ENCODE results near the gene CPEB2. TPM values are rescaled to one million over a fixed set of nuclear protein-coding genes. Genes with fewer than 3 reads are reported as not detected.

CPEB2 gene
- 0.10 and 3.4 TPM in 2 replicates for total RNA-seq (2014; rRNA removed; shearing (Covaris generic); ENCODE audit: low replicate concordance)

DNA sequence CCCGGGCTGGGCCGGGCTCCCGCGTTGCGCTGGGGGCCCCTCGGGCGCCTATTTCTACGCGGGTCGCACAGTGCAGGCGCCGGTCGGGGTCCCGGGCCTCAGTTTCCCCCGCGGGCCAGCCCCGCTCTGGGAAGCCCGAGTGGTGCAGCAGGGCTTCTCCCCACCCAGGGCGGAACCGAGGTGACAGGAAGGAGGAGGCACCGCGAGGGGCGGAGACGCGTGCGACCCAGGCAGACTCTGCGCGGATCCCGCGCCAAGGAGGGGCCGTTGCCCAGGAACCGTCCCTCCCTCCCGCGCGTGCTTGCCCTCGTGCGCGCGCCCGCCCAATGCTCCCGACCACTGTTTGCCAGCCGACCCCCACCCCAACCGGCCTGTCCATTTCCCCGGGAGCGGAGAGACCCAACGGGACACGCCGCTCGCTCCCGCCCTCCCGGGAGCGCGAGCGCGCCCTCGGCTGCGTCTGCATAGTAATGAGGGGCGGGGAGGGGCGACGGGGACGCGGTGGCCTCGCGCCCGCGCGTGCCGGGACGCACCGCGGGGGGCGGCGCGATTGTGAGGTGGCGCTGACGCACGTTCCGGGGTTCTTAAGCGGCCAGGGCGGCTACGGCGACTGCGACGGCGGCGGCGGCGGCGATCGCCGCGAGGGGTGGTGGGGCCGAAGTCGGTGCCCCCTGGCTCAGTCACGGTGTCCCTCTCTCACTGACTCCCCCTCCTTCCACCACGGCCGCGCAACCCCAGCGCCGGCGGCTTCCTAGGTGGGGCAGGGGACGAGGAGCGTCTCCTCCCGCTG lies at the start of gene CPEB2:
TSS of gene CPEB2 (plus strand) at position 613 of the 790 bp plus-strand sequence. CDS start 193 bp downstream, outside the sequence.
- Histone ChIP-seq H3K27me3 (no peaks in the 10 kb centered on the region), H3K9me3 (no peaks in the 10 kb centered on the region), H3K36me3 (no peaks in the 10 kb centered on the region), H3K4me3 (peak within 1 kb of the TSS; percentile 81)
- DNase-seq, result peak; percentile 93

- Histone ChIP-seq H3K9me3 (no peaks in the 10 kb centered on the region), H3K36me3 (no peaks in the 10 kb centered on the region), H3K27me3 (no peaks in the 10 kb centered on the region), H3K4me3 (no peak overlapping the region)
- no peak for DNase-seq
Measured at GRCh38 chr4:14958436-14958835, 43.8 kb upstream of the CPEB2 start.

DNA sequence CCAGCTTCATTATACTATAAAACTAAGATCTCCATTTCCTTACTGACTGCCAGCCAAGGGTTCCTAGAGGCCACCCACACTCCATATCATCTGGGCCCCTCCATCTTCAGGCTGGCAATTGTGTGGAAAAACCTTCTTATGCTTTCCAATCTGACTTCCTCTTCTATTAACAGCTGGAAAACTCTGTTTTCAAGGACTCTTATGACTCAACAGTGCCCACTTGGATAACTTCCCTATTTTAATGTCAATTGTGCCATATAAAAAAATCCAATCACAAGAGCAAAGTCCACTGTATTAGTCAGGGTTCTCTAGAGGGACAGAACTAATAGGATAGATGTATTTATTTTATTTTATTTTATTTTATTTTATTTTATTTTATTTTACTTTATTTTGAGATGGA lies 41.0 kb upstream of the CPEB2 start:
- no peaks in the 10 kb centered on the region for H3K36me3 ChIP-seq
- H3K9me3 ChIP-seq, result no peaks in the 10 kb centered on the region
- H3K27me3 ChIP-seq, result no peaks in the 10 kb centered on the region
- no peak for DNase-seq
- no peak overlapping the region for H3K4me3 ChIP-seq

- DNase-seq, result peak; percentile 22
- no peak overlapping the region for H3K4me3 ChIP-seq
- no peaks in the 10 kb centered on the region for H3K36me3 ChIP-seq
- no peaks in the 10 kb centered on the region for H3K27me3 ChIP-seq
- no peaks in the 10 kb centered on the region for H3K9me3 ChIP-seq
Measured at GRCh38 chr4:14965071-14965470, 37.2 kb upstream of the CPEB2 start.

DNA sequence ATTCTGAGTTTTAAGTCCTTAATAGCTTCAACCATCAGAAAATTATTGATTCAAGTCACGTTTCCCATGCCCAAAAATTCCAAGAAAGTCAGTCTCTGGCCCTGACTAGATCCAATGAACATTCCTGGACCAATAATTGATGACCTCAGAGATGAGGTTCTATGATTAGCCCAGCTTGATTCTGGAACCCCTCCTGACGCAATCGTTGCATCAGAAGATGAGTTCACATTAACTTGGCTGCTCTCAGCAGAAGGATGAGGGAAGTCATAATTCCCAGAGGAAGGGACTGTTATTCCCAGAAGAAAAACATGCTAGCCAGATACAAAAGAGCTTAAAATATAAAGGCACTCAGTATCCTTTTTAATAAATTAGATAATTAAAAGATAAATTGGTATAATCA lies 34.3 kb upstream of the CPEB2 start:
- DNase-seq, result no peak
- H3K9me3 ChIP-seq, result no peaks in the 10 kb centered on the region
- no peak overlapping the region for H3K4me3 ChIP-seq
- no peaks in the 10 kb centered on the region for H3K27me3 ChIP-seq
- H3K36me3 ChIP-seq, result no peaks in the 10 kb centered on the region

DNA sequence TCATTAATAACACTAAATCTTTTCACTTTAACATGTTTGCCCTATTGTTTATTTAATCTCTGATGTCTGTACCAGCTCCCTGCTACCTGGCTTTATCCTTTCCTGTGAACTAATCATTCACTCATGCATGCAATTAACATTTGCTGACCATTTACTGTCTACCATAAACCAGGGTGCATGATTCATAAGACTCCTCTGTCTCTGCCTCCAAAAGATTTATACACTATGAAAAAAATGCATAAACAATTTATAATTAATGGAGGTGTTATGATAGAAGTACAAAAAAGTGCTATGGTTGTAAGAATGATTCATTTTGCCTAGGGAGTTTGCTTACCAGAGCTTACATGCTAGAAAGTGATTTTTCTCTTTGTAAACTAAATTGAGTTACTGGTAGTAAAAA lies 24.5 kb upstream of the CPEB2 start:
- H3K27me3 ChIP-seq, result no peaks in the 10 kb centered on the region
- H3K36me3 ChIP-seq, result no peaks in the 10 kb centered on the region
- DNase-seq, result no peak
- no peak overlapping the region for H3K4me3 ChIP-seq
- no peaks in the 10 kb centered on the region for H3K9me3 ChIP-seq

- Histone ChIP-seq H3K27me3 (no peaks in the 10 kb centered on the region), H3K36me3 (no peaks in the 10 kb centered on the region), H3K9me3 (no peaks in the 10 kb centered on the region), H3K4me3 (no peak overlapping the region)
- DNase-seq, result no peak
Measured at GRCh38 chr4:14984448-14984847, 17.8 kb upstream of the CPEB2 start.

GRCh38 chr4:14985161-14985560 lies 17.1 kb upstream of the CPEB2 start:
- H3K9me3 ChIP-seq, result no peaks in the 10 kb centered on the region
- no peaks in the 10 kb centered on the region for H3K36me3 ChIP-seq
- H3K4me3 ChIP-seq, result no peak overlapping the region
- no peak for DNase-seq
- no peaks in the 10 kb centered on the region for H3K27me3 ChIP-seq

- H3K4me3 ChIP-seq, result no peak overlapping the region
- no peak for DNase-seq
Measured at GRCh38 chr4:14985843-14986242, 16.4 kb upstream of the CPEB2 start.

GRCh38 chr4:14987054-14987453 lies 15.2 kb upstream of the CPEB2 start:
- no peaks in the 10 kb centered on the region for H3K9me3 ChIP-seq
- H3K27me3 ChIP-seq, result no peaks in the 10 kb centered on the region
- no peak overlapping the region for H3K4me3 ChIP-seq
- no peaks in the 10 kb centered on the region for H3K36me3 ChIP-seq
- no peak for DNase-seq

More at GRCh38 chr4:14985843-14986242, 16.4 kb upstream of the CPEB2 start:
- H3K27me3 ChIP-seq, result no peaks in the 10 kb centered on the region
- no peaks in the 10 kb centered on the region for H3K9me3 ChIP-seq
- H3K36me3 ChIP-seq, result no peaks in the 10 kb centered on the region

DNA sequence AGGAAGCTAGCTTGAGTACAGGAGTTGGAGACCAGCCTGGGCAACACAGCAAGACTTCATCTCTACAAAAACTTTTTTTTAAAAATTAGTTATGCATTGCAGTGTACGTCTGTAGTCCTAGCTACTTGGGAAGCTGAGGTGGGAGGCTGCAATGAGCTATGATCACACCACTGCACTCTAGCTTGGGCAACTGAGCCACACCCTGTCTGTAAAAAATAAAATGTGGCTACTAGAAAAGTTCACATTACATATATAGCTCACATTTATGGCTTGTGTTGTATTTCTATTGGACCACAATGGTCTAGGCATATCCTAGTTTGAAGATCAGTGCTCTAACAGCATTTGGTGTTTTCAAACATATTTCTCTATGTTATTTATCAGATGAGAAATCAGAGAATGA lies 11.8 kb upstream of the CPEB2 start:
- Histone ChIP-seq H3K4me3 (no peak overlapping the region), H3K27me3 (no peaks in the 10 kb centered on the region), H3K36me3 (no peaks in the 10 kb centered on the region), H3K9me3 (no peaks in the 10 kb centered on the region)
- DNase-seq, result no peak

- no peak for DNase-seq
- H3K36me3 ChIP-seq, result no peaks in the 10 kb centered on the region
- H3K9me3 ChIP-seq, result no peaks in the 10 kb centered on the region
- H3K27me3 ChIP-seq, result no peaks in the 10 kb centered on the region
- H3K4me3 ChIP-seq, result no peak overlapping the region
Measured at GRCh38 chr4:14994242-14994641, 8.0 kb upstream of the CPEB2 start.

GRCh38 chr4:15001248-15001868 lies 923 bp upstream of the CPEB2 start:
- peak; percentile 68 for DNase-seq
- Histone ChIP-seq H3K27me3 (no peaks in the 10 kb centered on the region), H3K4me3 (peak overlapping the region; percentile 81), H3K9me3 (no peaks in the 10 kb centered on the region), H3K36me3 (no peaks in the 10 kb centered on the region)

DNA sequence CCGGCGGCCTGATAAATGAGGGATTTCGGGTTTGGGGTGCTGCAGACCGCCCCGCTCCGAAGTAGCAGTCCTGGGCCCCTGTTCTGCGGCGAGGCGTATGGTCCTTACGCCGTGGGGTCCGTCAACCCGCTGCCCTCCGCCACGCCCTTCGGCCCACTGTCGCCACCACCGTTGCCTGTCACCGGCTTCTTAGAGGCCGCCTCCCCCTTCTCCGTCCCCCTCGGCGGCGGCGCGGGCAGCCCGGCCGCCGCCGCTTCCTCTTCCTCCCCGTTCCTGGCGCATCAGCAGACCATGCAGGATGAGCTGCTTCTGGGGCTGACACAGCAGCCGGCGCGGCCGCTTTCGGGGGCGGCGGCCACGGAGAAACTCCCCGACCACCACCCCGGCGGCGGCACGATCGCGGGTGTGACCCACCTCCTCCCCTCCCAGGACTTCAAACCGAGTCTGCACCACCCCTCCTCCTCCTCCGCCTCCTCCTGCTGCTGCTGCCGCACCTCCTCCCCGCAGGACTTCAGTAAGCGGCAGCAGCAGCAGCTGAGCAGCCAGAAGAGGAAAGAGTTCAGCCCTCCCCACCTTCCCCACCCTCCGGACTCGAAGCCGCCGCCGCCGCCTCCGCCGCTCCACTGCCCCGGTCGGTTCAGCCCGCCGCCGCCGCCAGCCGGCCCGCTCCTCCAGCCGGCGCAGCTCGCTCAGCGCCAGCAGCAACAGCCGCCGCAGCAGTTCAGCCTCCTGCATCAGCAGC lies 549 bp downstream of the CPEB2 start:
- H3K9me3 ChIP-seq, result no peaks in the 10 kb centered on the region
- DNase-seq, result peak; percentile 64
- H3K36me3 ChIP-seq, result no peaks in the 10 kb centered on the region
- H3K4me3 ChIP-seq, result peak overlapping the region; percentile 81
- H3K27me3 ChIP-seq, result no peaks in the 10 kb centered on the region

DNA sequence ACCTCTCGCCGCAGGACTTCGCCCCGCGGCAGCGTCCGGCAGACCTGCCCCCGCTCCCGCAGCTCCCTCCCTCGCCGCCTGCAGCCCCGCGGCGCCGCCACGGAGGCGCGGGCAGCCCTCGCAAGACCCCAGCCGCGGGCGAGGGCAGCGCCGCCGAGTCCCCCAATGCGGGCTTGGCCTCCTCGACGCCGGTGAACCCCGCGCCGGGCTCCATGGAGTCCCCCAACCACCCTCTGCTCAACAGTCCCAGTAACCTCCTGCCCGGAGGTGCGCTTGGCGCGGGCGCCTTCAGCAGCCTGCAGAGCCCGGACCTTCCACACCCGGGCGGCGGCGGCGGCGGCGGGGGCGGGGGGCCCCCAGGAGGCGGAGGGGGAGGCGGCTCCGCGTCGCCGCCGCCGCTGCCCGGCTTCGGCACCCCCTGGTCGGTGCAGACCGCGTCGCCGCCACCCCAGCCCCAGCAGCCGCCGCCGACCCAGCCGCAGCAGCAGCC lies 1.2 kb downstream of the CPEB2 start:
- Histone ChIP-seq H3K36me3 (no peaks in the 10 kb centered on the region), H3K27me3 (no peaks in the 10 kb centered on the region), H3K4me3 (peak overlapping the region; percentile 81), H3K9me3 (no peaks in the 10 kb centered on the region)
- peak; percentile 26 for DNase-seq

DNA sequence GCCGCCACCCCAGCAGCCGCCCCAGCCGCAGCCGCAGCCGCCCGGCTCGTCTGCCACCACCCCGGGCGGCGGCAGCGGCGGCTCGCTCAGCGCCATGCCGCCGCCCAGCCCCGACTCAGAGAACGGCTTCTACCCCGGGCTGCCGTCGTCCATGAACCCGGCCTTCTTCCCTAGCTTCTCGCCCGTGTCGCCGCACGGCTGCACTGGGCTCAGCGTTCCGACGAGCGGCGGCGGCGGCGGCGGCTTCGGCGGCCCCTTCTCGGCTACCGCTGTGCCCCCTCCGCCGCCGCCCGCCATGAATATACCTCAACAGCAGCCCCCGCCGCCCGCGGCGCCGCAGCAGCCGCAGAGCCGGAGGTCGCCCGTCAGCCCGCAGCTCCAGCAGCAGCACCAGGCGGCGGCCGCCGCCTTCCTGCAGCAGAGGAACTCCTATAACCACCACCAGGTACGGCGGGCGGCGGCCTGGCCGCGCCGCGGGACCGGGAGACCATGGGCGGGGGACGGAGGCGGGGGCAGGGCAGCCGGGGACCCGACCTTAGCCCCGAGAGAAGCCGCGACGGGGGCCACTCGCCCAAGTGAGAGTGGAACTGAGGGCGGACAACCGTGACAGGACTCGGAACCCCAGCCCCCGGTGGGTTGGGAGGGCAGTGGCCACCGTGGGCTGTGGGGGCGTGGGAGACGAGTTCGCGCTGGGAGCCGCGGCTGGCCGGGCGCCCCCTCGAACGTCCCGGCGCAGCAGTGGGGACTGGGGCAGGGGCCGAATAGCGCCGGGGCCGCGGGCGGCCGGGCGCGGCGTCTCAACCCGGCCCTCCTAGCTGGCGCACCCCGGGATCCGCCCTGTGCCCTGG lies 1.8 kb downstream of the CPEB2 start:
- DNase-seq, result peak; percentile 15
- H3K27me3 ChIP-seq, result no peaks in the 10 kb centered on the region
- peak overlapping the region; percentile 61 for H3K4me3 ChIP-seq

More for the DNA sequence above, 1.8 kb downstream of the CPEB2 start:
- H3K9me3 ChIP-seq, result no peaks in the 10 kb centered on the region
- H3K36me3 ChIP-seq, result no peaks in the 10 kb centered on the region
